ENCODE results near the gene CHRNB1. TPM values are rescaled to one million over a fixed set of nuclear protein-coding genes. Genes with fewer than 3 reads are reported as not detected.

CHRNB1 gene
- total RNA-seq, 1 experiment from 2014 or later, result 6.2 TPM

DNA sequence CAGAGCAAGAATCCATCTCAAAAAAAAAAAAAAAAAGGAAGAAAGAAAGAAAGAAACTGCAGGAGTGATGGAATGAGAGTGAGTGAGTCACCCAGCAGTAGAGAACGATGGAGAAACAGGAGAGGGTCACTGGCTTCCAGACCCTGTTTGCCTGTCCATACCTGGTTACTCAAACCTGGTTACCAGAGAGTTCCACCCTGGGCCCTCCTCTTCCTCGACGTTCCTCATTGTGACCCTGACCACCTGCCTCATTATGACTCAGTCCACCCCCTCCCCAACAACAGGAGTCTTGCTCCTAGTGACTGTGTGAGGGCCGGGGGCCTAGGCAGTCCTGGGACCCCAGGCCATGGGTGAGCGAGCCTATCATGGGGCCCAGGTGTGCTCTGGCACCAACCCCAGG lies 16.3 kb upstream of the CHRNB1 start, which contains the start of gene SPEM3:
TSS of gene SPEM3 (plus strand) at position 301 of the 400 bp plus-strand sequence. CDS start at position 347, 46 bp downstream.
- no peak within 1 kb of the TSS for H3K4me3 ChIP-seq
- H3K27me3 ChIP-seq, result no peaks in the 10 kb centered on the region
- DNase-seq, result no peak
- no peaks in the 10 kb centered on the region for H3K9me3 ChIP-seq
- H3K36me3 ChIP-seq, result no peaks in the 10 kb centered on the region

- Histone ChIP-seq H3K36me3 (no peaks in the 10 kb centered on the region), H3K27me3 (no peaks in the 10 kb centered on the region), H3K4me3 (no peak overlapping the region), H3K9me3 (no peaks in the 10 kb centered on the region)
- no peak for DNase-seq
Observed at GRCh38 chr17:7429722-7430121, 15.1 kb upstream of the CHRNB1 start.

GRCh38 chr17:7431231-7431630 lies 13.6 kb upstream of the CHRNB1 start:
- DNase-seq, result no peak
- no peaks in the 10 kb centered on the region for H3K9me3 ChIP-seq
- no peaks in the 10 kb centered on the region for H3K27me3 ChIP-seq
- no peak overlapping the region for H3K4me3 ChIP-seq
- H3K36me3 ChIP-seq, result no peaks in the 10 kb centered on the region

- DNase-seq, result no peak
- no peaks in the 10 kb centered on the region for H3K9me3 ChIP-seq
- H3K36me3 ChIP-seq, result no peaks in the 10 kb centered on the region
- H3K4me3 ChIP-seq, result no peak overlapping the region
- H3K27me3 ChIP-seq, result no peaks in the 10 kb centered on the region
Observed at GRCh38 chr17:7432296-7432695, 12.6 kb upstream of the CHRNB1 start.

DNA sequence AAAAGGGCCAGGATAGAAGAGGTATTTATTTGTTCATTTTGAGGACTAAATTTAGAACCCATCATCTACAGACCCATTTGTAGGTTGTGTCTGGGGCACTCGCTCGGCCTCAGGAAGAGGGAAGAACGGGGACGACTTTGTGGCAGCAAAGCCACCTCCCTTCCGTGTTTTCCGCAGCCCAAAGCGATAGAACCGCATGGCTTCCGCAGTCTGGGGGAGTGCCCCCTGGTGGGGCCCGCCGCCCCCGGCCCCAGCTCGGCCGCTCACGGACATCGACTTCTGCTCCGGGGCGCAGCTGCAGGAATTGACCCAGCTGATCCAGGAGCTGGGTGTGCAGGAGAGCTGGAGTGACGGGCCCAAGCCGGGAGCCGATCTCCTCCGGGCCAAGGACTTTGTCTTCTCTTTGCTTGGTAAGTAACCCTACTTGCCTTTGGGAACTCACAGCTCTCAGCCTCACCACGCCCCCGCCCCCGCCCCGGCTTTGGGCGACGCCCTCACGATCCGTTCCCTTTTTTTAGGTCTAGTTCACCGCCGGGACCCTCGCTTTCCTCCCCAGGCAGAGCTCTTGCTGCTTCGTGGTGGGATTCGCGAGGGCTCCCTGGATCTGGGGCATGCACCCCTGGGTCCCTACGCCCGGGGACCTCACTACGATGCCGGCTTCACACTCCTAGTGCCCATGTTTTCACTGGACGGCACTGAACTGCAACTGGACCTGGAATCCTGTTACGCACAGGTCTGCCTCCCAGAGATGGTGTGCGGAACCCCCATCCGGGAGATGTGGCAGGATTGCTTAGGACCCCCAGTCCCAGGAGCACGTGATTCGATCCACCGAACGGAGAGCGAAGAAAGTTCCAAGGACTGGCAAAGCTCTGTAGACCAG lies 8.9 kb upstream of the CHRNB1 start:
- DNase-seq, result no peak
- Histone ChIP-seq H3K4me3 (0 out of 2 replicates have a peak overlapping the region, but pooled peaks have one; percentile 6), H3K9me3 (no peaks in the 10 kb centered on the region), H3K27me3 (no peaks in the 10 kb centered on the region; the same call in 1 of the 2 replicates), H3K36me3 (no peaks in the 10 kb centered on the region)

GRCh38 chr17:7436556-7437368 lies 8.1 kb upstream of the CHRNB1 start:
- no peaks in the 10 kb centered on the region for H3K9me3 ChIP-seq
- no peaks in the 10 kb centered on the region; the same call in 1 of the 2 replicates for H3K27me3 ChIP-seq
- DNase-seq, result peak; percentile 70
- peak overlapping the region; percentile 20; the same call in 1 of the 2 replicates for H3K4me3 ChIP-seq
- H3K36me3 ChIP-seq, result no peaks in the 10 kb centered on the region

- Histone ChIP-seq H3K4me3 (no peak overlapping the region), H3K27me3 (no peaks in the 10 kb centered on the region; the same call in 1 of the 2 replicates), H3K9me3 (no peaks in the 10 kb centered on the region), H3K36me3 (no peaks in the 10 kb centered on the region)
- no peak for DNase-seq
Observed at GRCh38 chr17:7437369-7437863, 7.4 kb upstream of the CHRNB1 start.

GRCh38 chr17:7437950-7438614 lies 6.8 kb upstream of the CHRNB1 start:
- Histone ChIP-seq H3K36me3 (no peaks in the 10 kb centered on the region), H3K4me3 (no peak overlapping the region), H3K27me3 (no peaks in the 10 kb centered on the region; the same call in 1 of the 2 replicates), H3K9me3 (no peaks in the 10 kb centered on the region)
- DNase-seq, result no peak

- no peak overlapping the region for H3K4me3 ChIP-seq
- no peaks in the 10 kb centered on the region; the same call in 1 of the 2 replicates for H3K27me3 ChIP-seq
- H3K9me3 ChIP-seq, result no peaks in the 10 kb centered on the region
- no peaks in the 10 kb centered on the region for H3K36me3 ChIP-seq
- DNase-seq, result no peak
Observed at GRCh38 chr17:7438656-7439460, 6.0 kb upstream of the CHRNB1 start.

GRCh38 chr17:7439462-7440112 lies 5.3 kb upstream of the CHRNB1 start, which contains the start of gene FGF11:
Gene FGF11 (plus strand): TSS chr17:7439512. CDS start chr17:7439621, 109 bp downstream.
- Histone ChIP-seq H3K27me3 (no peaks in the 10 kb centered on the region; the same call in 1 of the 2 replicates), H3K4me3 (no peak within 1 kb of the TSS), H3K9me3 (no peaks in the 10 kb centered on the region), H3K36me3 (no peaks in the 10 kb centered on the region)
- DNase-seq, result no peak

DNA sequence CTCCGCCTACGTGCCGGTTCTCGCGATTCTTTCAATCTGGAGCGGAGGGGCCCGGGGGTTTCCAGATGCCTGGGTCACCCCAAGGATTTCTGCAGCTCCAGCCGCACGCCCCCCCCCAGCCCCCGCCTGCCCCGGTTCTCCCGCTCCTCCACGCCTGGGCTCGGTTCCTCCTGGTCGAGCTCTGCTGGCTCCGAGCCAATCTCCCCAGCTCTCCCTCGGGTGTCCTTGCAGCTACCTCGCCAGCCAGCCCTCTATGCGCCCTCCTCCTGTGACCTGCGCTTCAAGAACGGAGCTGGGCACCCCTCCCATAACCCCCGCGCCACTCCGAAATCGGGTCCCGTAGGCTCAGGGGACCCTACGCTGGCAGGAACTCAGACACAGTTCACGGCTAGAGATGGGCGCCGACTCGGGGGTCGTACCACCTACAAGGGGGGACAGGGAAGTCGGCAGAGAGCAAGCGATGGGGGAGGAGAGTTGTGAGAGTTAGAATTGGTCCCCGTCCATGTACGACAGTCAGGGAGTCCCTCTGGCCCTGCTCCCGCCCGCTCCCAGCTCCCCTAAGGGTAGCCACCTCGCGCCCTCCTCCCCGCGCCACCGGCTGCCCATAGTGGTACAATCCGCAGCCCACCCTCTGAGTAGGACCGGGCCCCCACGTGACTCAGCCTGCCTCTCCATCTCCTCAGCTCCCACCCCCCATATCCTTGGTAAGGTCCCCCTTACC lies 4.6 kb upstream of the CHRNB1 start:
- DNase-seq, result no peak
- H3K9me3 ChIP-seq, result no peaks in the 10 kb centered on the region
- H3K4me3 ChIP-seq, result no peak overlapping the region
- H3K36me3 ChIP-seq, result no peaks in the 10 kb centered on the region
- H3K27me3 ChIP-seq, result no peaks in the 10 kb centered on the region; the same call in 1 of the 2 replicates

DNA sequence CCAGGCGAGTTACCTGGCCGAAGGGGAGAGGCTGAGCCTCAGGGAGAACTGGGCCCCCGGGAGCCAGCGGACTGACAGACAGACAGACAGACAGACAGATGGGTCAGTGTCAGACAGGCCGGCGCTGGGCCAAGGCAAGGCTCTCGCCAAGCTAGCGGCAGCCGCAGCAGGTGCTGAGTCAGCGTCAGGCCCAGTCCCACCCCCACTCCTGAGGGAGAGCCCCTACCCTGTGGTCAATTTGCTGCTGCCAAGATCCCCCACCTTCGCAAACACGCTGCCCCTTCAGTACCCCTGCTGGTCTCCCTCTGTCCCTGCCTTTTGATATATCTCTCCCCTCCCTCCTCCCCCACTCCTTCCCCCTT lies 4.0 kb upstream of the CHRNB1 start:
- no peaks in the 10 kb centered on the region for H3K9me3 ChIP-seq
- peak; percentile 58 for DNase-seq

GRCh38 chr17:7441266-7441665 lies 3.6 kb upstream of the CHRNB1 start:
- Histone ChIP-seq H3K9me3 (no peaks in the 10 kb centered on the region), H3K36me3 (no peaks in the 10 kb centered on the region), H3K27me3 (no peaks in the 10 kb centered on the region; the same call in 1 of the 2 replicates), H3K4me3 (no peak overlapping the region)
- DNase-seq, result no peak

More for the DNA sequence above, 4.0 kb upstream of the CHRNB1 start:
- no peaks in the 10 kb centered on the region; the same call in 1 of the 2 replicates for H3K27me3 ChIP-seq
- H3K4me3 ChIP-seq, result no peak overlapping the region
- H3K36me3 ChIP-seq, result no peaks in the 10 kb centered on the region

DNA sequence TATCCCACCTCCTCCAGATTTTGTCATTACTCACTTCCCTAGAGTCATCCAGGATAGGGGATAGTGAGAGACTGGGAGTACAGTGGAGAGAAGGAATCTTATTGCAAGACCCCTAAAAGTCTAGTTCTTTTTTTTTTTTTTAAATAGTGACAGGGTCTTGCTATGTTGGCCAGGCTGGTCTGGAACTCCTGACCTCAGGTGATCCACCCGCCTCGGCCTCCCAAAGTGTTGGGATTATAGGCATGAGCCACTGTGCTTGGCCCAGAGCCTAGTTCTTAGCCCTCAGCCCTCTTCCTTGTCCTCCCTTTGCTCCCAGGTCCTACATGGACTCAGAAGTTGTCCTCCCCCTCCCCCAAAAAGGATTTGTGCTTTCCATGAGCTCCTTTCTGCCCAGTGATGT lies 2.7 kb upstream of the CHRNB1 start:
- DNase-seq, result no peak
- H3K9me3 ChIP-seq, result no peaks in the 10 kb centered on the region
- no peak overlapping the region for H3K4me3 ChIP-seq
- no peaks in the 10 kb centered on the region for H3K36me3 ChIP-seq
- no peaks in the 10 kb centered on the region; the same call in 1 of the 2 replicates for H3K27me3 ChIP-seq
